Ishikawa (cell line): ENCODE measurements around the gene CNIH4.

Experiments used
- CEBPB ChIP-seq: IDR thresholded peaks from 2 replicates; pipeline ENCODE4 v1.6.1; 2012
- CREB1 ChIP-seq: IDR thresholded peaks from 2 replicates; pipeline ENCODE4 v1.6.1; 2012; ENCODE audit warnings: low read depth
- EGR1 ChIP-seq: IDR thresholded peaks from 2 replicates; pipeline ENCODE4 v1.6.1; 2012
- EP300 ChIP-seq: IDR thresholded peaks from 2 replicates; pipeline ENCODE4 v1.6.1; 2012; ENCODE audit warnings: borderline replicate concordance
- FOXM1 ChIP-seq: IDR thresholded peaks from 2 replicates; pipeline ENCODE4 v1.6.1; 2012; ENCODE audit warnings: low read depth, borderline replicate concordance
- NFIC ChIP-seq: IDR thresholded peaks from 2 replicates; pipeline ENCODE4 v1.6.1; 2012
- RAD21 ChIP-seq: IDR thresholded peaks from 2 replicates; pipeline ENCODE4 v1.6.1; 2012; ENCODE audit warnings: low read depth
- REST ChIP-seq: IDR thresholded peaks from 2 replicates; pipeline ENCODE4 v1.6.1; 2012; ENCODE audit warnings: low read depth, mild to moderate bottlenecking
- TAF1 ChIP-seq: IDR thresholded peaks from 2 replicates; pipeline ENCODE4 v1.6.1; 2012; ENCODE audit warnings: low read depth, mild to moderate bottlenecking
- TCF12 ChIP-seq: IDR thresholded peaks from 2 replicates; pipeline ENCODE4 v1.6.1; 2012; ENCODE audit warnings: low read depth
- TEAD4 ChIP-seq: IDR thresholded peaks from 2 replicates; pipeline ENCODE4 v1.6.1; 2012
- YY1 ChIP-seq: IDR thresholded peaks from 2 replicates; pipeline ENCODE4 v1.6.1; 2012; ENCODE audit warnings: low read depth
- ZBTB7A ChIP-seq: IDR thresholded peaks from 2 replicates; pipeline ENCODE4 v1.6.1; 2012; ENCODE audit warnings: low read depth
- TF ChIP-seq, protein P1 (sequence below): IDR thresholded peaks from 2 replicates; pipeline ENCODE4 v1.6.1; 2012
- TF ChIP-seq, protein P2 (sequence below): IDR thresholded peaks from 2 replicates; pipeline ENCODE4 v1.6.1; 2012

The CNIH4 gene

DNA sequence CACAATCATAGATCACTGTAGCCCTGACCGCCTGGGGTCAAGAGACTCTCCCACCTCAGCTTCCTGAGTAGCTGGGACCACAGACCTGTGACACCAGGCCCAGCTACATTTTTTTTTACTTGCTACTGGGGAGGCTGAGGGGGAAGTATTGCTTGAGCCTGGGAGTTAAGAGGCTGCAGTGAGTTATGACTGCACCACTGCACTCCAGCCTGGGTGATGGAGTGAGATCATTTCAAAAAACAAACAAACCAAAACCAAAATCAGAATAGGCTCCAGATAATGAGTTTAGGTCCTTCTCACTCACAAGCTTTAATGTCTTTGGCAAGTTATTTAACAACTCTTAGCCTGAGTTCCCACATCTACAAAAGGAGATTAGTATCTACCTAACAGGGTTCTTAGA, 55.1 kb downstream of the CNIH4 start:
- TF ChIP-seq NFIC, result no peak
- no peak for TF ChIP-seq TCF12
- TF ChIP-seq TAF1, result no peak
- no peak for TF ChIP-seq TEAD4
- TF ChIP-seq, protein P1, sequence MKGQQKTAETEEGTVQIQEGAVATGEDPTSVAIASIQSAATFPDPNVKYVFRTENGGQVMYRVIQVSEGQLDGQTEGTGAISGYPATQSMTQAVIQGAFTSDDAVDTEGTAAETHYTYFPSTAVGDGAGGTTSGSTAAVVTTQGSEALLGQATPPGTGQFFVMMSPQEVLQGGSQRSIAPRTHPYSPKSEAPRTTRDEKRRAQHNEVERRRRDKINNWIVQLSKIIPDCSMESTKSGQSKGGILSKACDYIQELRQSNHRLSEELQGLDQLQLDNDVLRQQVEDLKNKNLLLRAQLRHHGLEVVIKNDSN, result no peak
- TF ChIP-seq REST, result no peak
- TF ChIP-seq EP300, result no peak
- no peak for TF ChIP-seq YY1
- TF ChIP-seq CREB1, result no peak
- no peak for TF ChIP-seq EGR1
- TF ChIP-seq, protein P2, sequence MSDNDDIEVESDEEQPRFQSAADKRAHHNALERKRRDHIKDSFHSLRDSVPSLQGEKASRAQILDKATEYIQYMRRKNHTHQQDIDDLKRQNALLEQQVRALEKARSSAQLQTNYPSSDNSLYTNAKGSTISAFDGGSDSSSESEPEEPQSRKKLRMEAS, result no peak
- no peak for TF ChIP-seq ZBTB7A
- TF ChIP-seq FOXM1, result no peak
- TF ChIP-seq RAD21, result no peak
- no peak for TF ChIP-seq CEBPB

DNA sequence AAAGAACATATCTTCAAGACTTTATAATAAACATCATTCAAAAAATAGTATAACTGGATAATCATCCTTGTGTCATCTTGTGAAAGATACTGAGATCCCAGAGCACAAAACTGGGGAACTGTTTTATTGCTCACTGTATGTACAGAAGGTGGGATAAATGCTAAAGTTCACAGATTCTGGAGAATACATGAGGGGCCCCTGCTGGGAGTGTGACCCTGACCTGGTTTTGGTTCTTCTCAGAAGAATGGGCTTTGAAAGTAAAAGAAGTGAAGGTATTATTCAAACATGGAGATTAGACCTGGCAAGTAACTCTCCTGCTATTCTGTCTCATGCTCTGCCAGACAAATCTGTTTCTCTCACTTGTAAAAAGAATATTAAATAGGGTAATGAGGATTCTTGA, 63.4 kb downstream of the CNIH4 start:
- TF ChIP-seq, protein P1, result no peak
- TF ChIP-seq FOXM1 (no peak), EGR1 (no peak), NFIC (no peak), CEBPB (no peak), ZBTB7A (no peak), RAD21 (no peak), TEAD4 (no peak), TCF12 (no peak), TAF1 (no peak), YY1 (no peak), EP300 (no peak), CREB1 (no peak), REST (no peak)
- TF ChIP-seq, protein P2, result no peak

DNA sequence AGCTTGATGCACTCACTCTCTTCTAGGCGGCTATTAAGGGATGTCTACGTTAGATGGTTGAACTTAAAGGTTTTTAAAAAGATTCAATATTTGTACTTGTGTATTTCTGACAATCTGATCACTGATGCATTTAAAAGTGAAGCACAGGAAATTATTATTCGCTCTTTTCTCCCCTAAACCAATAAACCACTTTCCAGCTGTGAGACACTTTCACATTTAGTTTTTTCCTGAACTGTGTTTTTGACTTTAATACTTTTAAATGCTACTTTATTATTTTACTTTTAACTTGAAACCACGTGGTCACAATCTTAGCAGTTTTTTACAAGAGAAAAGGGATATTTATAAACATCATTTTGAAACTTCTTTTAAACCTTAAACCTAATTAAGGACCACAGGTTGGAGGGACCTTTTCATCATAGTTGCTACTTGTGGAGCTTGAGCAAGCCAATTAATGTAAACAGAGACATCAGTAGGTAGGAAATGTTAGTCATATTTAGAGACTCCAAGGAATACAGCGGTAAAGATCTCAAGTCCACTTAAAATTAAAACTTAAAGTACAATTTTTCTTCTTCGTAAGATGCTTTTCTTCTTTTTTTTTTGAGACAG, 68.7 kb downstream of the CNIH4 start:
- TF ChIP-seq EP300 (no peak), ZBTB7A (no peak), TEAD4 (no peak), CREB1 (no peak), FOXM1 (no peak), REST (no peak), TCF12 (no peak), NFIC (no peak), TAF1 (no peak), RAD21 (no peak), CEBPB (no peak), EGR1 (no peak), YY1 (no peak)
- TF ChIP-seq, protein P2, result no peak
- TF ChIP-seq, protein P1, result no peak
